HL-60 (cell line): ENCODE measurements around the gene SPATA13.

Experiments used
- DNase-seq, 2 experiments: peaks; one replicate each; pipeline ENCODE4 v3.0.0-alpha.2; 2010 to 2020; ENCODE audit warnings: low read depth in 1 of 2, low spot score in 1 of 2
- H3K27ac ChIP-seq: fragments of 250-450 bp; sonication (Bioruptor Pico); replicated peaks from 2 replicates; pipeline ENCODE4 v1.5.1; 2020; ENCODE audit warnings: mild to moderate bottlenecking, moderate library complexity
- H3K27me3 ChIP-seq: fragments of 250-450 bp; sonication (Bioruptor Pico); 2 replicates; pipeline ENCODE4 v1.5.1; 2021; ENCODE audit warnings: mild to moderate bottlenecking, moderate library complexity; ENCODE audit not compliant: insufficient read depth, poor library complexity, severe bottlenecking
- H3K4me3 ChIP-seq: replicated peaks from 2 replicates; pipeline ENCODE4 v1.5.1; 2011; ENCODE audit warnings: mild to moderate bottlenecking, control low read depth, low read length; ENCODE audit not compliant: insufficient read depth
- CTCF ChIP-seq: IDR thresholded peaks from one replicate; pipeline ENCODE4 v1.5.1; 2011; ENCODE audit warnings: low read length, control low read depth, inconsistent platforms; ENCODE audit not compliant: insufficient read depth
- GABPA ChIP-seq: IDR thresholded peaks from 2 replicates; pipeline ENCODE4 v1.6.1; 2012; ENCODE audit warnings: low read depth
- POLR2AphosphoS5 ChIP-seq: IDR thresholded peaks from 2 replicates; pipeline ENCODE4 v1.6.1; 2012; ENCODE audit warnings: low read depth
- SPI1 ChIP-seq: IDR thresholded peaks from 2 replicates; pipeline ENCODE4 v1.6.1; 2012; ENCODE audit warnings: low read depth, mild to moderate bottlenecking, borderline replicate concordance
- TF ChIP-seq, protein P1 (sequence below): IDR thresholded peaks from 2 replicates; pipeline ENCODE4 v1.6.1; 2012; ENCODE audit warnings: low read depth; ENCODE audit not compliant: insufficient replicate concordance

Gene SPATA13

DNA sequence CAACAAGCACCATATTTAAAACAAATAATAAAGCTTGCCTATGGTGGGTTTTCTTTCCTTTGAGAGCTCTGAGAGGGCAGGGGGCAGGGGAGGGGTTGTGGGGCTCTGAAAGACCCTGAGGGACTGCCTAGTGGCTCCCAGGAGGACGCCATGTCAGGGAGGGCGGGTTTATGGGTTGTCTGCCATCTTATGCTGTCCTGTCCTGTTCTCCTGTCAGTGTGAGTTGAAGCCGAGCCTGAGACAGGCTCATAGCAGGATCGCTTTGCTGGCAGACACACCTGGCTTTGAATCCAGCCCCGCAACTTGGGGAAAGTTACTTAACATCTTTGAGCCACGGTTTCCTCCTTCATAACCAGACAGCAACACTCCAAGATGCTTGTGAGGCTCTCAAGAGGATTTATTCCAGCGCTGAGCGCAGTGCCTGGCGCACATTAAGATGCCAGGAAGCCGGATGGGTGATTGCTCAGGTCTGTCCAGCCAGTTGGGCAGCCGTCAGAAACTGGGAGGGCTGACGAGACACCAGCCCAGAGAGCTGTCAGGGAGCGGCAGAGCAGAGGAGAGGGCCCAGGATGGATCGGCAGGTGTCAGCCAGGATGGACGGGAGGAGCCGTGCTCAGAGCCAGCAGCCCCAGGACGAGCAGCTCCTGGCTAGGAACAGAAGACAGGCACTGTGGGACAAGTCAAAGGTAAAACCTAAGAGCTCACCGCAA, 112.1 kb downstream of the SPATA13 start:
- Histone ChIP-seq H3K27ac (no peak overlapping the region), H3K4me3 (peak overlapping the region; percentile 33), H3K27me3 (no peaks in the 10 kb centered on the region)
- TF ChIP-seq GABPA: no peak
- no peak for TF ChIP-seq CTCF
- TF ChIP-seq, protein P1, sequence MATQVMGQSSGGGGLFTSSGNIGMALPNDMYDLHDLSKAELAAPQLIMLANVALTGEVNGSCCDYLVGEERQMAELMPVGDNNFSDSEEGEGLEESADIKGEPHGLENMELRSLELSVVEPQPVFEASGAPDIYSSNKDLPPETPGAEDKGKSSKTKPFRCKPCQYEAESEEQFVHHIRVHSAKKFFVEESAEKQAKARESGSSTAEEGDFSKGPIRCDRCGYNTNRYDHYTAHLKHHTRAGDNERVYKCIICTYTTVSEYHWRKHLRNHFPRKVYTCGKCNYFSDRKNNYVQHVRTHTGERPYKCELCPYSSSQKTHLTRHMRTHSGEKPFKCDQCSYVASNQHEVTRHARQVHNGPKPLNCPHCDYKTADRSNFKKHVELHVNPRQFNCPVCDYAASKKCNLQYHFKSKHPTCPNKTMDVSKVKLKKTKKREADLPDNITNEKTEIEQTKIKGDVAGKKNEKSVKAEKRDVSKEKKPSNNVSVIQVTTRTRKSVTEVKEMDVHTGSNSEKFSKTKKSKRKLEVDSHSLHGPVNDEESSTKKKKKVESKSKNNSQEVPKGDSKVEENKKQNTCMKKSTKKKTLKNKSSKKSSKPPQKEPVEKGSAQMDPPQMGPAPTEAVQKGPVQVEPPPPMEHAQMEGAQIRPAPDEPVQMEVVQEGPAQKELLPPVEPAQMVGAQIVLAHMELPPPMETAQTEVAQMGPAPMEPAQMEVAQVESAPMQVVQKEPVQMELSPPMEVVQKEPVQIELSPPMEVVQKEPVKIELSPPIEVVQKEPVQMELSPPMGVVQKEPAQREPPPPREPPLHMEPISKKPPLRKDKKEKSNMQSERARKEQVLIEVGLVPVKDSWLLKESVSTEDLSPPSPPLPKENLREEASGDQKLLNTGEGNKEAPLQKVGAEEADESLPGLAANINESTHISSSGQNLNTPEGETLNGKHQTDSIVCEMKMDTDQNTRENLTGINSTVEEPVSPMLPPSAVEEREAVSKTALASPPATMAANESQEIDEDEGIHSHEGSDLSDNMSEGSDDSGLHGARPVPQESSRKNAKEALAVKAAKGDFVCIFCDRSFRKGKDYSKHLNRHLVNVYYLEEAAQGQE: no peak
- TF ChIP-seq POLR2AphosphoS5: no peak
- no peak for TF ChIP-seq SPI1
- DNase-seq: no peak

DNA sequence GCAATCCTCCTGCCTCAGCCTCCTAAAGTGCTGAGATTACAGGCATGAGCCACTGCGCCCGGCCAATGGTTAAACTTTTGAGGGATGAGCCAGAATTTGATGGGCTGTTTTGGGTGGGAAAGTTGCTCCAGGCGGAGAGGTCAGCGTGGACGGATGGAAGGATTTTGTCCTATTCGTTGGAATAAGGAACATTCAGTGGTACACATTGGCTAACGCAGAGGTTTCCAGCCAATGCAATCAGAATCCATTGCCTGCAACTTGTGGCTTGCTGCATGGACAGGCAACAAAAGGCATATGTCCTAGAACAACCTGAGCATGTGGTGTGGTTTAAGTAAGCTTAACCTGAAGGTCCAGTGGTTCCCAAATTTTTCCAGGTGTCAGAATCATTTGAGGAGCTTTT, 113.4 kb downstream of the SPATA13 start:
- H3K4me3 ChIP-seq: no peak overlapping the region
- DNase-seq: no peak
- H3K27ac ChIP-seq: no peak overlapping the region
- TF ChIP-seq SPI1: no peak
- TF ChIP-seq, protein P1: no peak
- no peak for TF ChIP-seq POLR2AphosphoS5
- TF ChIP-seq CTCF: no peak
- TF ChIP-seq GABPA: no peak
- H3K27me3 ChIP-seq: no peaks in the 10 kb centered on the region

- no peak for DNase-seq
Observed at GRCh38 chr13:24274452-24275021, 114.0 kb downstream of the SPATA13 start.

More at GRCh38 chr13:24274452-24275021, 114.0 kb downstream of the SPATA13 start:
- no peaks in the 10 kb centered on the region for H3K27me3 ChIP-seq
- no peak for TF ChIP-seq SPI1
- TF ChIP-seq POLR2AphosphoS5: no peak
- no peak for TF ChIP-seq CTCF
- TF ChIP-seq GABPA: no peak
- TF ChIP-seq, protein P1: no peak
- no peak overlapping the region for H3K27ac ChIP-seq
- no peak overlapping the region for H3K4me3 ChIP-seq
